Right lobe of liver (tissue), 4 donors: Measurements from ENCODE around the gene PRPF38A.

ENCODE experiments used
- CTCF ChIP-seq, 4 donors: fragments of 200-600 bp in 3 of 4; fragments of 450-650 bp in 1 of 4; IDR thresholded peaks; one replicate each; pipeline versions ENCODE4 v1.5.1 to v1.8.0; 2016 to 2022; ENCODE audit warnings: antibody characterized with exemption in 4 of 4, mild to moderate bottlenecking in 2 of 4
- POLR2A ChIP-seq: fragments of 450-650 bp; IDR thresholded peaks from one replicate; pipeline ENCODE4 v1.6.1; 2017; ENCODE audit warnings: antibody characterized with exemption, mild to moderate bottlenecking
- donor health status: DM: no; HTN: no; CAD: no.
- donor health status: DM: no; HTN: no; CAD: no.
- donor health status: DM: no; HTN: yes; CAD: no.

- TF ChIP-seq CTCF (IDR thresholded peaks at IDR 0.05) (no peak), POLR2A (no peak)
Observed at GRCh38 chr1:52414942-52415341, 10.5 kb downstream of the PRPF38A start.
